Gastrocnemius medialis (tissue), 4 donors: ENCODE data around the gene HSPA12B.

ENCODE experiments used
- CTCF ChIP-seq, 5 experiments: fragments of 450-650 bp in 3 of 5; fragments of 200-600 bp in 2 of 5; sonication (generic) in 2 of 5; IDR thresholded peaks in 4 of 5; conservative IDR thresholded peaks in 1 of 5; 1 replicate in 4 of 5; 2 replicates in 1 of 5; pipeline ENCODE4 v1.5.1; 2016 to 2019; ENCODE audit warnings: antibody characterized with exemption in 5 of 5, mild to moderate bottlenecking in 3 of 5, moderate library complexity in 3 of 5
- POLR2A ChIP-seq, 2 donors: fragments of 450-650 bp; IDR thresholded peaks; one replicate each; pipeline ENCODE4 v1.6.1; 2017; ENCODE audit warnings: antibody characterized with exemption in 2 of 2, mild to moderate bottlenecking in 2 of 2, moderate library complexity in 2 of 2

- TF ChIP-seq CTCF (IDR thresholded peaks at IDR 0.05 in 4 of 5, conservative IDR thresholded peaks at IDR 0.05 in 1 of 5), result no peak
- no peak for TF ChIP-seq POLR2A (IDR thresholded peaks at IDR 0.05)
Measured at GRCh38 chr20:3724356-3724755, 8.1 kb upstream of the HSPA12B start.
